ENCODE measurements around the gene IL25. TPM values are rescaled to one million over a fixed set of nuclear protein-coding genes. Genes with fewer than 3 reads are reported as not detected.

Gene IL25
- polyA plus RNA-seq, 1 donor (not counting 4 experiments of a cell fraction or from before 2014, with no cell fraction given): not detected

DNA sequence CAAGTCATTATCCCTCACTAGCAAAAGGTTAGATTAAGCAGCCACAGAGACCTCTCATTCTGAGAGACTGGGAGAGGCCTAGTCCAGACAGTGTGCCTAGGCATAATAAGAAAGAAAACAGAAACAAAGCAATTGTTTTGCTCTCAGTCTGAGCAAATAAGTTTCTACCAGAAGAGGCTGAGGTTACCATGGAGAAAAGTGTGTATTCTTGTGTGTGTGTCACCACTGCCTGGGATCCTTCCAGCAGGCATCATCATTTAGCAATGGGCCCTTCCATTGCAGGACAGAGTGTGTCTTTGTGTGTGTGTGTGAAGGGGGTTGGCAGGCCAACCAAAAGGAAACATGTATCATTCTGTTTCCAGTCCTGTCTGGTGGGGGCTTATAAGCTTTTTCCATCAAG, 11.3 kb upstream of the IL25 start:
- DNase-seq (ENCODE audit: low read depth, low spot score): no peak
- H3K4me2 ChIP-seq (ENCODE audit: control insufficient read depth, extremely low read depth, insufficient read depth, low read depth, low read length): no peak overlapping the region

DNA sequence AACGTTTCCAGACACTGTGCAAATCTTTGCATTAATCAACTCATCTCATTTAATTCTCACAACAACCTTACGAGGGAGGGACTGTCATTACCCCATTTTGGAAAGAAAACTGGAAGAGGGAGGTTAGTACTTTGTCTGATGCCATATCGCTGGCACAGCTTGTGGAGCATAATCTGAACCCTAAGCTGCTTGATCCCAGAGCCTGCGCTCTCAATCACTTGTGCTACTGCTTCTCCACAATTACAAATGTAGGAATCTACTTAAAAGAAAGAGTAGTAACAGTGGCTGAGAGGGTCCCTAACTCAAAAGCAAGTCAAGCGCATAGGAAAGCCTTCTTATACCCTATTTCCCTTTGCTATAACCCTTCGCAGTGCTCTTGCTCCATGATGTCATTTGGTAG, 10.8 kb upstream of the IL25 start:
- no peak for DNase-seq (ENCODE audit: low read depth, low spot score)
- TF ChIP-seq, protein P1, sequence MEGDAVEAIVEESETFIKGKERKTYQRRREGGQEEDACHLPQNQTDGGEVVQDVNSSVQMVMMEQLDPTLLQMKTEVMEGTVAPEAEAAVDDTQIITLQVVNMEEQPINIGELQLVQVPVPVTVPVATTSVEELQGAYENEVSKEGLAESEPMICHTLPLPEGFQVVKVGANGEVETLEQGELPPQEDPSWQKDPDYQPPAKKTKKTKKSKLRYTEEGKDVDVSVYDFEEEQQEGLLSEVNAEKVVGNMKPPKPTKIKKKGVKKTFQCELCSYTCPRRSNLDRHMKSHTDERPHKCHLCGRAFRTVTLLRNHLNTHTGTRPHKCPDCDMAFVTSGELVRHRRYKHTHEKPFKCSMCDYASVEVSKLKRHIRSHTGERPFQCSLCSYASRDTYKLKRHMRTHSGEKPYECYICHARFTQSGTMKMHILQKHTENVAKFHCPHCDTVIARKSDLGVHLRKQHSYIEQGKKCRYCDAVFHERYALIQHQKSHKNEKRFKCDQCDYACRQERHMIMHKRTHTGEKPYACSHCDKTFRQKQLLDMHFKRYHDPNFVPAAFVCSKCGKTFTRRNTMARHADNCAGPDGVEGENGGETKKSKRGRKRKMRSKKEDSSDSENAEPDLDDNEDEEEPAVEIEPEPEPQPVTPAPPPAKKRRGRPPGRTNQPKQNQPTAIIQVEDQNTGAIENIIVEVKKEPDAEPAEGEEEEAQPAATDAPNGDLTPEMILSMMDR (optimal IDR thresholded peaks at IDR 0.05 in 1 of 3, IDR thresholded peaks at IDR 0.05 in 1 of 3, conservative IDR thresholded peaks at IDR 0.05 in 1 of 3; ENCODE audit: extremely low read depth in 1 of 3, insufficient read depth in 2 of 3, low read length in 3 of 3): no peak
- no peak for TF ChIP-seq EZH2 (IDR thresholded peaks at IDR 0.05; ENCODE audit: low read length)
- H3K9me3 ChIP-seq (ENCODE audit: control insufficient read depth, low read depth, low read length): no peaks in the 10 kb centered on the region
- H3K27ac ChIP-seq (ENCODE audit: control insufficient read depth, insufficient read depth, low read length): no peak overlapping the region
- H2AFZ ChIP-seq (ENCODE audit: control insufficient read depth, low read length): no peak overlapping the region
- no peaks in the 10 kb centered on the region for H3K79me2 ChIP-seq (ENCODE audit: control insufficient read depth, insufficient read depth, low read length)
- peaks cover 18% of the 10 kb centered on the region for H3K4me1 ChIP-seq (ENCODE audit: control insufficient read depth, extremely low read depth, insufficient read depth, low read length)
- peaks cover 0 to 2% of the 10 kb centered on the region in 2 experiments for H3K36me3 ChIP-seq (ENCODE audit: control insufficient read depth in 2 of 2, extremely low read depth in 1 of 2, insufficient read depth in 2 of 2, low read length in 2 of 2)
- H3K9ac ChIP-seq (ENCODE audit: control insufficient read depth, extremely low read depth, insufficient read depth, low read length): no peak overlapping the region
- H3K9me1 ChIP-seq (ENCODE audit: control insufficient read depth, extremely low read depth, insufficient read depth, low read length): no peaks in the 10 kb centered on the region
- H4K20me1 ChIP-seq (ENCODE audit: control insufficient read depth, extremely low read depth, insufficient read depth, low read length): no peaks in the 10 kb centered on the region
- no peak for FAIRE-seq
- no peaks in the 10 kb centered on the region for H3K27me3 ChIP-seq (ENCODE audit: control insufficient read depth, extremely low read depth, insufficient read depth, low read length)
- no peak overlapping the region for H3K4me2 ChIP-seq (ENCODE audit: control insufficient read depth, extremely low read depth, insufficient read depth, low read depth, low read length)
- no peak overlapping the region for H3K4me3 ChIP-seq (ENCODE audit: control insufficient read depth in 2 of 3, extremely low read depth in 1 of 3, insufficient read depth in 2 of 3, low read depth in 1 of 3, low read length in 3 of 3)
- dilution Hi-C loops (cut with MboI; ENCODE audit: extremely low pct_ligation_motif_present, low sequenced_read_pairs): no loop called here

More for the DNA sequence above, 11.3 kb upstream of the IL25 start:
- Histone ChIP-seq H3K79me2 (ENCODE audit: control insufficient read depth, insufficient read depth, low read length) (no peaks in the 10 kb centered on the region), H3K27ac (ENCODE audit: control insufficient read depth, insufficient read depth, low read length) (no peak overlapping the region), H2AFZ (ENCODE audit: control insufficient read depth, low read length) (no peak overlapping the region), H3K9me1 (ENCODE audit: control insufficient read depth, extremely low read depth, insufficient read depth, low read length) (no peaks in the 10 kb centered on the region), H3K4me3 (ENCODE audit: control insufficient read depth in 2 of 3, extremely low read depth in 1 of 3, insufficient read depth in 2 of 3, low read depth in 1 of 3, low read length in 3 of 3) (no peak overlapping the region), H3K36me3 (ENCODE audit: control insufficient read depth in 2 of 2, extremely low read depth in 1 of 2, insufficient read depth in 2 of 2, low read length in 2 of 2) (peaks cover 0 to 2% of the 10 kb centered on the region in 2 experiments), H3K9ac (ENCODE audit: control insufficient read depth, extremely low read depth, insufficient read depth, low read length) (no peak overlapping the region), H3K4me1 (ENCODE audit: control insufficient read depth, extremely low read depth, insufficient read depth, low read length) (peaks cover 15% of the 10 kb centered on the region), H3K27me3 (ENCODE audit: control insufficient read depth, extremely low read depth, insufficient read depth, low read length) (no peaks in the 10 kb centered on the region), H4K20me1 (ENCODE audit: control insufficient read depth, extremely low read depth, insufficient read depth, low read length) (no peaks in the 10 kb centered on the region), H3K9me3 (ENCODE audit: control insufficient read depth, low read depth, low read length) (no peaks in the 10 kb centered on the region)
- no peak for FAIRE-seq
- no peak for TF ChIP-seq EZH2 (IDR thresholded peaks at IDR 0.05; ENCODE audit: low read length)
- TF ChIP-seq, protein P1 (optimal IDR thresholded peaks at IDR 0.05 in 1 of 3, IDR thresholded peaks at IDR 0.05 in 1 of 3, conservative IDR thresholded peaks at IDR 0.05 in 1 of 3; ENCODE audit: extremely low read depth in 1 of 3, insufficient read depth in 2 of 3, low read length in 3 of 3): no peak
- dilution Hi-C loops (cut with MboI; ENCODE audit: extremely low pct_ligation_motif_present, low sequenced_read_pairs): no loop called here
